Loucy (cell line): ENCODE measurements around the gene DAGLB.

Experiments used
- EZH2phosphoT487 ChIP-seq: fragments of 200-600 bp; IDR thresholded peaks from 2 replicates; pipeline ENCODE4 v1.6.1; 2018; ENCODE audit warnings: antibody characterized with exemption, mild to moderate bottlenecking, moderate library complexity, borderline replicate concordance
- TF ChIP-seq, protein P1 (sequence below): fragments of 200-600 bp; sonication (generic); conservative IDR thresholded peaks from 2 replicates; pipeline ENCODE4 v1.5.1; 2014; ENCODE audit warnings: mild to moderate bottlenecking, antibody characterized with exemption, low read length

DNA sequence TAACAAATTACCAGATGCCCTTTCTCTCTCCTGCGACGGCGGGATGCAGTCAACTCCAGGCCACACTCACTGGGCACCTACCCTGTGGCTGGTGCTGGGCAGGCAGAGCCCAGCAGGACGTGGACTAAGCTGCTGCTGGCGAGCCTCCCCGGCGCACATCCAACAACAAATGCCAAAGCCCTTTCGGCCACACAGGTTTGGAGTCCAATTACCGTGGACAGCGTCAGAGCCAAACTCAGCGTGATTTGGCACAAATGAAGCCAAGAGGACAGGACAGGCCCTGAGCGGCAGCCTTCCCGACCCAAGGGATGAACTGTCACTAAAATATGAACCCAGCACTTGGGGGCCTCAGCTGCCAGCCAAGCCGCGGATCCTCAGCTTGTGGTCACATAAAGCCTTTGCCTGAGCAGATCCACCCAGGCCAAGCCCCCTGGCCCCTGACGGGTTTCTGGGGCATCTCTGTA lies 28.4 kb downstream of the DAGLB start:
- TF ChIP-seq, protein P1, sequence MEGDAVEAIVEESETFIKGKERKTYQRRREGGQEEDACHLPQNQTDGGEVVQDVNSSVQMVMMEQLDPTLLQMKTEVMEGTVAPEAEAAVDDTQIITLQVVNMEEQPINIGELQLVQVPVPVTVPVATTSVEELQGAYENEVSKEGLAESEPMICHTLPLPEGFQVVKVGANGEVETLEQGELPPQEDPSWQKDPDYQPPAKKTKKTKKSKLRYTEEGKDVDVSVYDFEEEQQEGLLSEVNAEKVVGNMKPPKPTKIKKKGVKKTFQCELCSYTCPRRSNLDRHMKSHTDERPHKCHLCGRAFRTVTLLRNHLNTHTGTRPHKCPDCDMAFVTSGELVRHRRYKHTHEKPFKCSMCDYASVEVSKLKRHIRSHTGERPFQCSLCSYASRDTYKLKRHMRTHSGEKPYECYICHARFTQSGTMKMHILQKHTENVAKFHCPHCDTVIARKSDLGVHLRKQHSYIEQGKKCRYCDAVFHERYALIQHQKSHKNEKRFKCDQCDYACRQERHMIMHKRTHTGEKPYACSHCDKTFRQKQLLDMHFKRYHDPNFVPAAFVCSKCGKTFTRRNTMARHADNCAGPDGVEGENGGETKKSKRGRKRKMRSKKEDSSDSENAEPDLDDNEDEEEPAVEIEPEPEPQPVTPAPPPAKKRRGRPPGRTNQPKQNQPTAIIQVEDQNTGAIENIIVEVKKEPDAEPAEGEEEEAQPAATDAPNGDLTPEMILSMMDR = no peak
- no peak for TF ChIP-seq EZH2phosphoT487
